HG03342 (cell line): Measurements from ENCODE around the gene TSPAN5.
A peak's percentile ranks its signal among the peaks of the same experiment; 100 is the strongest.
"Not testable (repeated sequence)": the region's sequence is repeated elsewhere in the genome, so short reads cannot be mapped to it uniquely, and the experiment has no call there.

Experiments used
- ATAC-seq: cut with Tn5 transposase; IDR thresholded peaks from one replicate; pipeline ENCODE4 v1.9.1; 2021; ENCODE audit warnings: mild to moderate bottlenecking, moderate library complexity; ENCODE audit not compliant: unreplicated experiment

The TSPAN5 gene

GRCh38 chr4:98469771-98470170 is 188.6 kb downstream of the TSPAN5 start:
- no peak for ATAC-seq

- no peak for ATAC-seq
These were observed 189.7 kb downstream of the TSPAN5 start for GRCh38 chr4:98468709-98469108.

- ATAC-seq: peak; percentile 97
These were observed 190.8 kb downstream of the TSPAN5 start for GRCh38 chr4:98467627-98468072.

- ATAC-seq: no peak
These were observed 191.4 kb downstream of the TSPAN5 start for GRCh38 chr4:98466868-98467599.

GRCh38 chr4:98462487-98462886 is 195.9 kb downstream of the TSPAN5 start:
- no peak for ATAC-seq

GRCh38 chr4:98461121-98461865 is 197.1 kb downstream of the TSPAN5 start:
- ATAC-seq: not testable (repeated sequence)

GRCh38 chr4:98457422-98457821 is 201.0 kb downstream of the TSPAN5 start:
- not testable (repeated sequence) for ATAC-seq

GRCh38 chr4:98452091-98452490 is 206.3 kb downstream of the TSPAN5 start:
- no peak for ATAC-seq

GRCh38 chr4:98448908-98449307 is 209.5 kb downstream of the TSPAN5 start:
- no peak for ATAC-seq

- ATAC-seq: no peak
These were observed 210.8 kb downstream of the TSPAN5 start for GRCh38 chr4:98447648-98448047.

- ATAC-seq: peak; percentile 78
These were observed 211.7 kb downstream of the TSPAN5 start for GRCh38 chr4:98446499-98447375.

- no peak for ATAC-seq
These were observed 214.0 kb downstream of the TSPAN5 start for GRCh38 chr4:98444371-98444770.

- ATAC-seq: no peak
These were observed 223.6 kb downstream of the TSPAN5 start for GRCh38 chr4:98434816-98435215.

GRCh38 chr4:98433691-98434090 is 224.7 kb downstream of the TSPAN5 start:
- ATAC-seq: no peak

GRCh38 chr4:98430708-98431403 is 227.6 kb downstream of the TSPAN5 start:
- ATAC-seq: no peak

- no peak for ATAC-seq
These were observed 235.4 kb downstream of the TSPAN5 start for GRCh38 chr4:98423009-98423408.

- no peak for ATAC-seq
These were observed 237.3 kb downstream of the TSPAN5 start for GRCh38 chr4:98421111-98421510.
